Stimulated activated CD8-positive, alpha-beta memory T cell treated with anti-CD3 and anti-CD28 coated beads, Interleukin-7, amount 100 ng/mL, for 24 hours (primary cell): ENCODE results near the gene LRP1B.

ENCODE experiments used
- DNase-seq: peaks from one replicate; pipeline ENCODE4 v3.0.0-alpha.2; 2020; ENCODE audit warnings: low read depth

Gene LRP1B

GRCh38 chr2:141423124-141423523 is 707.7 kb downstream of the LRP1B start:
- no peak for DNase-seq

GRCh38 chr2:141417246-141417797 is 713.5 kb downstream of the LRP1B start:
- no peak for DNase-seq

- no peak for DNase-seq
These were observed 719.4 kb downstream of the LRP1B start for GRCh38 chr2:141411419-141411818.

- no peak for DNase-seq
These were observed 731.5 kb downstream of the LRP1B start for GRCh38 chr2:141399270-141399669.

GRCh38 chr2:141393214-141393545 is 737.6 kb downstream of the LRP1B start:
- DNase-seq = no peak

GRCh38 chr2:141392517-141393213 is 738.2 kb downstream of the LRP1B start:
- no peak for DNase-seq

- no peak for DNase-seq
These were observed 744.6 kb downstream of the LRP1B start for GRCh38 chr2:141386168-141386567.

- DNase-seq = no peak
These were observed 746.1 kb downstream of the LRP1B start for GRCh38 chr2:141384676-141385075.

GRCh38 chr2:141381946-141382345 is 748.9 kb downstream of the LRP1B start:
- DNase-seq = no peak

- DNase-seq = no peak
These were observed 750.5 kb downstream of the LRP1B start for GRCh38 chr2:141380008-141380979.

GRCh38 chr2:141364821-141365220 is 766.0 kb downstream of the LRP1B start:
- DNase-seq = no peak

- DNase-seq = no peak
These were observed 768.5 kb downstream of the LRP1B start for GRCh38 chr2:141362311-141362710.

- no peak for DNase-seq
These were observed 782.3 kb downstream of the LRP1B start for GRCh38 chr2:141348481-141348880.

- no peak for DNase-seq
These were observed 789.4 kb downstream of the LRP1B start for GRCh38 chr2:141341444-141341843.

GRCh38 chr2:141331127-141331526 is 799.7 kb downstream of the LRP1B start:
- DNase-seq = no peak

GRCh38 chr2:141329964-141330363 is 800.9 kb downstream of the LRP1B start:
- DNase-seq = no peak

- DNase-seq = no peak
These were observed 807.2 kb downstream of the LRP1B start for GRCh38 chr2:141323571-141323970.

- no peak for DNase-seq
These were observed 812.8 kb downstream of the LRP1B start for GRCh38 chr2:141317986-141318385.

GRCh38 chr2:141316606-141317005 is 814.2 kb downstream of the LRP1B start:
- DNase-seq = no peak

GRCh38 chr2:141316103-141316502 is 814.7 kb downstream of the LRP1B start:
- no peak for DNase-seq

- DNase-seq = no peak
These were observed 816.8 kb downstream of the LRP1B start for GRCh38 chr2:141313972-141314371.

GRCh38 chr2:141311430-141311829 is 819.4 kb downstream of the LRP1B start:
- DNase-seq = no peak

- DNase-seq = no peak
These were observed 824.4 kb downstream of the LRP1B start for GRCh38 chr2:141306368-141306767.
